B cell (primary cell): ENCODE measurements around the gene GLDN.

ENCODE experiments used
- EZH2 ChIP-seq: IDR thresholded peaks from 2 replicates; pipeline ENCODE4 v1.6.1; 2012; ENCODE audit warnings: borderline replicate concordance, low read depth, mild to moderate bottlenecking, moderate library complexity, low read length; ENCODE audit not compliant: insufficient read depth, poor library complexity, severe bottlenecking
- TF ChIP-seq, protein P1 (sequence below): fragments of 200-600 bp; IDR thresholded peaks from one replicate; pipeline ENCODE4 v1.8.0; 2022; ENCODE audit warnings: antibody characterized with exemption, mild to moderate bottlenecking

- no peak for TF ChIP-seq EZH2
- TF ChIP-seq, protein P1, sequence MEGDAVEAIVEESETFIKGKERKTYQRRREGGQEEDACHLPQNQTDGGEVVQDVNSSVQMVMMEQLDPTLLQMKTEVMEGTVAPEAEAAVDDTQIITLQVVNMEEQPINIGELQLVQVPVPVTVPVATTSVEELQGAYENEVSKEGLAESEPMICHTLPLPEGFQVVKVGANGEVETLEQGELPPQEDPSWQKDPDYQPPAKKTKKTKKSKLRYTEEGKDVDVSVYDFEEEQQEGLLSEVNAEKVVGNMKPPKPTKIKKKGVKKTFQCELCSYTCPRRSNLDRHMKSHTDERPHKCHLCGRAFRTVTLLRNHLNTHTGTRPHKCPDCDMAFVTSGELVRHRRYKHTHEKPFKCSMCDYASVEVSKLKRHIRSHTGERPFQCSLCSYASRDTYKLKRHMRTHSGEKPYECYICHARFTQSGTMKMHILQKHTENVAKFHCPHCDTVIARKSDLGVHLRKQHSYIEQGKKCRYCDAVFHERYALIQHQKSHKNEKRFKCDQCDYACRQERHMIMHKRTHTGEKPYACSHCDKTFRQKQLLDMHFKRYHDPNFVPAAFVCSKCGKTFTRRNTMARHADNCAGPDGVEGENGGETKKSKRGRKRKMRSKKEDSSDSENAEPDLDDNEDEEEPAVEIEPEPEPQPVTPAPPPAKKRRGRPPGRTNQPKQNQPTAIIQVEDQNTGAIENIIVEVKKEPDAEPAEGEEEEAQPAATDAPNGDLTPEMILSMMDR: no peak
Measured at GRCh38 chr15:51448622-51449399, 107.4 kb downstream of the GLDN start.
